ENCODE results near the gene C13orf46. TPM values are rescaled to one million over a fixed set of nuclear protein-coding genes. Genes with fewer than 3 reads are reported as not detected.

C13orf46 gene
- total RNA-seq, 1 experiment from 2014 or later: 1.4 TPM

GRCh38 chr13:114012141-114012540, 38.3 kb upstream of the C13orf46 start:
- intact Hi-C loops (cut with micrococcal nuclease): no loop called here
- CTCF ChIA-PET: no interaction called here
- TF ChIP-seq CTCF (IDR thresholded peaks at IDR 0.05; ENCODE audit: unreplicated experiment): no peak
- H3K4me1 Mint-ChIP-seq (ENCODE audit: insufficient read depth, unreplicated experiment): peaks cover 13% of the 10 kb centered on the region
- POLR2A ChIA-PET: no interaction called here
- H3K36me3 Mint-ChIP-seq (ENCODE audit: insufficient read depth, unreplicated experiment): peaks cover 26% of the 10 kb centered on the region
- H3K27ac Mint-ChIP-seq (ENCODE audit: low read depth, unreplicated experiment): no peak overlapping the region
- DNase-seq (ENCODE audit: unreplicated experiment): no peak
- no peaks in the 10 kb centered on the region for H3K9me3 Mint-ChIP-seq (ENCODE audit: unreplicated experiment)
- no peak overlapping the region for H3K4me3 Mint-ChIP-seq (ENCODE audit: unreplicated experiment)
- no TSS peak for BruUV-seq (replicated peaks)
- no peaks in the 10 kb centered on the region for H3K27me3 Mint-ChIP-seq (ENCODE audit: insufficient read depth, unreplicated experiment)

GRCh38 chr13:114011226-114011625, 37.4 kb upstream of the C13orf46 start:
- intact Hi-C loops (cut with micrococcal nuclease): no loop called here
- no TSS peak for BruUV-seq (replicated peaks)
- no peak for TF ChIP-seq CTCF (IDR thresholded peaks at IDR 0.05; ENCODE audit: unreplicated experiment)
- ChIA-PET POLR2A (no interaction called here), CTCF (no interaction called here)
- Mint-ChIP-seq H3K4me1 (ENCODE audit: insufficient read depth, unreplicated experiment) (peaks cover 12% of the 10 kb centered on the region), H3K36me3 (ENCODE audit: insufficient read depth, unreplicated experiment) (peaks cover 19% of the 10 kb centered on the region), H3K27me3 (ENCODE audit: insufficient read depth, unreplicated experiment) (no peaks in the 10 kb centered on the region), H3K27ac (ENCODE audit: low read depth, unreplicated experiment) (no peak overlapping the region), H3K9me3 (ENCODE audit: unreplicated experiment) (no peaks in the 10 kb centered on the region), H3K4me3 (ENCODE audit: unreplicated experiment) (no peak overlapping the region)
- no peak for DNase-seq (ENCODE audit: unreplicated experiment)

- TF ChIP-seq CTCF (IDR thresholded peaks at IDR 0.05; ENCODE audit: unreplicated experiment): no peak
Measured at GRCh38 chr13:114010401-114011101, 36.7 kb upstream of the C13orf46 start.

GRCh38 chr13:114009590-114010400, 35.9 kb upstream of the C13orf46 start:
- DNase-seq (ENCODE audit: unreplicated experiment): no peak
- no peaks in the 10 kb centered on the region for H3K27me3 Mint-ChIP-seq (ENCODE audit: insufficient read depth, unreplicated experiment)
- TF ChIP-seq CTCF (IDR thresholded peaks at IDR 0.05; ENCODE audit: unreplicated experiment): no peak
- no TSS peak for BruUV-seq (replicated peaks)
- ChIA-PET CTCF (no interaction called here), POLR2A (no interaction called here)
- intact Hi-C loops (cut with micrococcal nuclease): no loop called here
- H3K9me3 Mint-ChIP-seq (ENCODE audit: unreplicated experiment): no peaks in the 10 kb centered on the region
- no peak overlapping the region for H3K4me3 Mint-ChIP-seq (ENCODE audit: unreplicated experiment)
- H3K36me3 Mint-ChIP-seq (ENCODE audit: insufficient read depth, unreplicated experiment): peaks cover 10% of the 10 kb centered on the region
- peaks cover 4% of the 10 kb centered on the region for H3K4me1 Mint-ChIP-seq (ENCODE audit: insufficient read depth, unreplicated experiment)
- H3K27ac Mint-ChIP-seq (ENCODE audit: low read depth, unreplicated experiment): no peak overlapping the region

More at GRCh38 chr13:114010401-114011101, 36.7 kb upstream of the C13orf46 start:
- ChIA-PET POLR2A (no interaction called here), CTCF (no interaction called here)
- Mint-ChIP-seq H3K4me1 (ENCODE audit: insufficient read depth, unreplicated experiment) (peaks cover 5% of the 10 kb centered on the region), H3K4me3 (ENCODE audit: unreplicated experiment) (no peak overlapping the region), H3K9me3 (ENCODE audit: unreplicated experiment) (no peaks in the 10 kb centered on the region), H3K36me3 (ENCODE audit: insufficient read depth, unreplicated experiment) (peaks cover 12% of the 10 kb centered on the region), H3K27ac (ENCODE audit: low read depth, unreplicated experiment) (no peak overlapping the region), H3K27me3 (ENCODE audit: insufficient read depth, unreplicated experiment) (no peaks in the 10 kb centered on the region)
- BruUV-seq (replicated peaks): no TSS peak
- DNase-seq (ENCODE audit: unreplicated experiment): no peak
- intact Hi-C loops (cut with micrococcal nuclease): no loop called here
